GM20000 (cell line): ENCODE measurements around the gene IFNA21.

ENCODE experiments used
- DNase-seq: peaks from one replicate; pipeline ENCODE4 v3.0.0; 2012; ENCODE audit warnings: low spot score
- TF ChIP-seq, protein P1 (sequence below): IDR thresholded peaks from 2 replicates; pipeline ENCODE4 v1.5.1; 2012; ENCODE audit warnings: mild to moderate bottlenecking, control low read depth; ENCODE audit errors: extremely low read depth, missing control alignments

Gene IFNA21

DNA sequence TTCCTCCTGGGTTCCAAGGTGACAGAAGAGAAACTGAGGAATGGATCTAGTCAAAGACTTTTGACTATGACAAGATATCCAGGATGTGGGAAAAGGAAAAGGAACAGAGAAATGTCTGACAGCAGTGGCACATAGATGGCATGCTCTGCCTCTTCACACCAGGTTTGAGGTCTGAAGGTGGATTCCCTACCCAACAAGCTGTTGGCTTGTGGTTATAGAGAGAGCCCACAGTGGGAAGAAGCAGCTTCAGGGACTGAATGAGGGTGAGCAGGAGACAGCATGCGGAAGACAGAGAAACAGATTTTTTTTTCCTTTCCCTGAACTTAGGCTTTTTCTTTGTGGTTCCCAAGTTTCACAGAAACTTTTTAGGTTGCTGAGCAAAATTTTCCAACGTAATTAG, 45.4 kb downstream of the IFNA21 start:
- TF ChIP-seq, protein P1, sequence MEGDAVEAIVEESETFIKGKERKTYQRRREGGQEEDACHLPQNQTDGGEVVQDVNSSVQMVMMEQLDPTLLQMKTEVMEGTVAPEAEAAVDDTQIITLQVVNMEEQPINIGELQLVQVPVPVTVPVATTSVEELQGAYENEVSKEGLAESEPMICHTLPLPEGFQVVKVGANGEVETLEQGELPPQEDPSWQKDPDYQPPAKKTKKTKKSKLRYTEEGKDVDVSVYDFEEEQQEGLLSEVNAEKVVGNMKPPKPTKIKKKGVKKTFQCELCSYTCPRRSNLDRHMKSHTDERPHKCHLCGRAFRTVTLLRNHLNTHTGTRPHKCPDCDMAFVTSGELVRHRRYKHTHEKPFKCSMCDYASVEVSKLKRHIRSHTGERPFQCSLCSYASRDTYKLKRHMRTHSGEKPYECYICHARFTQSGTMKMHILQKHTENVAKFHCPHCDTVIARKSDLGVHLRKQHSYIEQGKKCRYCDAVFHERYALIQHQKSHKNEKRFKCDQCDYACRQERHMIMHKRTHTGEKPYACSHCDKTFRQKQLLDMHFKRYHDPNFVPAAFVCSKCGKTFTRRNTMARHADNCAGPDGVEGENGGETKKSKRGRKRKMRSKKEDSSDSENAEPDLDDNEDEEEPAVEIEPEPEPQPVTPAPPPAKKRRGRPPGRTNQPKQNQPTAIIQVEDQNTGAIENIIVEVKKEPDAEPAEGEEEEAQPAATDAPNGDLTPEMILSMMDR, result no peak

DNA sequence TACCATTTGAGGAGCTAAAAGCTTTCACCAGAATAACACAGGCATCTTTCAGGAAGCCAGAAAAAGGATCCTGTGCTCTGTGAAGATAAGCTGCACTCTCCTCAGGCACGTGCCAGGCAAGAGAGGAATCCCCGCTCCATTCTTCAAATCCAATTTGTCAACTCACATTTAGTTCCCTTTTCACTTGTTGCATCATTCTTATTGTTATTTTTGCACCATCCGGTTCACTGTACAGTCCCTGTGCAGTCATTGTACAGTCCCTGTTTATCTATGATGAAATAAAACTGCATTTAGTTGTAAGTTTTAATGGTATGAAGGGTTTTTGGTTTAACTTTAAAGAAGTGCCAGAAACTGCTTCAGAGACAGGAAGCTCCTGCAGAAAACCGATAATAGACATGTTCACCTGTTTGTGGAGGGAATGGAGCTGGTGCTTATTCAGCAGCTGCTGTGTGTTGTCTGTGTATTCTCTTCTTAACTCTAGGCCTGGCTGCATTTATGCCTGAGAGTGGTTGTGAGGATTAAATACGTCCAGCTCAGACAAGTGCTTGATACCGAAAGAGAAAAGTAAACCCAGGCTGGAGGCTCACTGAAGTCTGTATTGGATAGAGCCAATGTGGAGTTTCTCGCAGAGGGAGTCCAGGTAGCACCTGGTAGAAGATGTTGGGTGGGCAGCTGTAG, 47.2 kb downstream of the IFNA21 start:
- no peak for DNase-seq
- TF ChIP-seq, protein P1, result no peak

More for the DNA sequence above, 45.4 kb downstream of the IFNA21 start:
- no peak for DNase-seq
